ENCODE data around the gene DMP1.
A peak's percentile ranks its signal among the peaks of the same experiment; 100 is the strongest.
"Not testable (repeated sequence)": the region's sequence is repeated elsewhere in the genome, so short reads cannot be mapped to it uniquely, and the experiment has no call there.

DMP1 gene

DNA sequence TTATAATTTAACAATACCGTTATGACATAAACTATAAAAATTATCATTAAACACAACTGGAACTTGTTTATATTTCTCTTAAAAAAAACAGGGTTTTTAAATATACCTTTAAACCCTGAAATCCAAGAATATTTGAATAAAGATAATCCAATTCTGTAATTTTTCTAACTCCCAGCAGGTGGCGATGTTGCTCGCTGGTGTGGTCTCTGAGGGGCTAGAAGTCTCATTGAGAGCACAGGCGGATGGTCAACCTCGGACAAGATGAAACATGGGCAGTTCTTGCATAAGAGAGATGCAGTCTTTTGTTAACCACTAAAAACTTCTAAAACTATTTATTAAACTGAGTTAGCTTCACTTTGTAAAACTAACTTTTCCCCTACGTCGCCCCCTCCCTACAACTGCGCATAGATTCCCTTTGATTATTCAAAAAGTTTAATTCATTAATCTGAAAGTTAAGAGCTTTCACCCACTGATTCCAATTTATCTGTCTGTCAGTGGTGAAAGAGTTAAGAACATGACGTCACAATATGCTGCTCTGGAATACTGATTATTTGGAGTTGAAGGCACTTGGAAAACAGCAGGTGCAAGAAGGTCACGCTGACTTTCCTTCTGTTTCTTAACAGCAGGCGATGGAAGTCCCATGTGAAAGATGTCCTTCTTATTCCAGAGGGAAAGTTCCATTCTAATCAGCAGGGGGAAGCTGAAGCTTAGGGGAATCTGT is 29.5 kb downstream of the DMP1 start:
- peak; percentile 40 for DNase-seq
- in situ Hi-C loops (cut with MboI; ENCODE audit: low pct_unique_long_range_greater_than_20kb, low sequenced_read_pairs): loop anchor here (25.0 kb wide), 1 partner anchor 158 kb away; the partner anchor contains the start of gene MEPE

DNA sequence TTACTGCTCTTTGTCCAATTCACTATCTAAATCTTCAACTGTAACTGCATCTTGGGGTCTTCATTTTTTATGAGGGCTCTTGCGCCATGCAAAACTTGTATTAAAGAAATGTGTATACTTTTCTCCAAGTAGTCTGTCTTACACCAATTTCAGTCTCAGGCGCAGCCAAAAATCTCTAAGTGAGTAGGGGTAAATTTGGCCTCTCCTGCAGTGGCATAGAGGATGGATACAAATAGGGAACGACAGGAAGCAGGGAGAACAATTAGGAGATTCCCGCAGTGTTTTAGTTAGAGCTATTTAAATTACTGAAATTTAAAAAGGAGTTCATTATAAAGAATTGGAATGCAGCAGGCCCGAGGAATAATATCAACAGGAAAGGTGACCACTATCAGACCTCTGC is 30.2 kb downstream of the DMP1 start:
- in situ Hi-C loops (cut with MboI; ENCODE audit: low pct_unique_long_range_greater_than_20kb, low sequenced_read_pairs): loop anchor here (25.0 kb wide), 1 partner anchor 157 kb away; the partner anchor contains the start of gene MEPE
- DNase-seq: no peak

DNA sequence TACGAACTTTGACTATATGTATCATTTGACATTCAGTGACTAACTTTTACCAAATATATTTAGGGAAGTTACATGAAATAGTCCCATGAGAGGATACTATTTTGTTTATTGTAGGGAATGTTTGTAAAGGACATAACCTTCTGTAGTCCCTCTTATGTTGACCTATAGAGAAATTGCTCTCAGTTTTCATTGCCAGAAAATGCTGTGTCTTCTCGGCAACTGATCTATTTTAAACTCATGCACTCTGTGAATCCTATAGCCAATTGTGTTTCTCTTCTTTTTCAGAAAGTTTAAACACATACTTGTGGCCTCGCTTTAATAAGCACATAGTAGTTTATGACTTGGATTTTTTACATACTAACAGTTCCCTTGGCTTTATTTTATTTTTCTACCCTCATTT is 38.2 kb downstream of the DMP1 start:
- in situ Hi-C loops (cut with MboI; ENCODE audit: low pct_unique_long_range_greater_than_20kb, low sequenced_read_pairs): loop anchor here (25.0 kb wide), 1 partner anchor 149 kb away; the partner anchor contains the start of gene MEPE
- DNase-seq: no peak

DNA sequence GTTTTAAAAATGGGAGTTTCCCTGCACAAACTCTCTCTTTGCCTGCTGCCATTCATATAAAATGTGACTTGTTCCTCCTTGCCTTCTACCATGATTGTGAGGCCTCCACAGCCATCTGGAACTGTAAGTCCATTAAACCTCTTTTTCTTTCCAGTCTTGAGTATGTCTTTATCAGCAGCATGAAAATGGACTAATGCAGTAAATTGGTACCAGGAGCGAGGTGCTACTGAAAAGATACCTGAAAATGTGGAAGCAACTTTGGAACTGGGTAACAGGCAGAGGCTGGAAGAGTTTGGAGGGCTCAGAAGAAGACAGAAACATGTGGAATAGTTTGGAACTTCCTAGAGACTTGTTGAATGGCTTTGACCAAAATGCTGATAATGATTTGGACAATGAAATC is 40.9 kb downstream of the DMP1 start:
- in situ Hi-C loops (cut with MboI; ENCODE audit: low pct_unique_long_range_greater_than_20kb, low sequenced_read_pairs): loop anchor here (25.0 kb wide), 1 partner anchor 146 kb away; the partner anchor contains the start of gene MEPE
- not testable (repeated sequence) for DNase-seq

GRCh38 chr4:87692060-87692459 is 42.0 kb downstream of the DMP1 start:
- in situ Hi-C loops (cut with MboI; ENCODE audit: low pct_unique_long_range_greater_than_20kb, low sequenced_read_pairs): loop anchor here (25.0 kb wide), 1 partner anchor 145 kb away; the partner anchor contains the start of gene MEPE
- not testable (repeated sequence) for DNase-seq

DNA sequence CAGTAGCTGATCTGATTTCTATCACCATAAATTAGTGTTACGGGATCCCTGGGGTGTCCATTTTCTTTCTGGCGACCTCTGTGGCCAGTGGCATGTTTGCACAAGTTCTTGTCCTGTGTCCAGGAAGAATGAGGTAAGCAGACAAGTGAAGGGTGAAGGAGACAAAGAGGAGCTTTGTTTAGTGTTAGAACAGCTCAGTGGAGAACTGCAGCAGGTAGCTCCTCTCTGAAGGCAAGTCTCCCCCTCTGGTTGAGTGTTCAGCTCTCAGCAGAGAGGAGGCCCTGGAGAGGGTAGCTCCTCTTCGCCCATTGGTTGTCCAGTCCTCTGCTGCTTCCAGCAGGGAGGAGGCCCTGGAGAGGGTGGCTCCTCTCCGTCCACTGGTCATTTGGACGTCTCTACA is 47.2 kb downstream of the DMP1 start:
- no peak for DNase-seq
- in situ Hi-C loops (cut with MboI; ENCODE audit: low pct_unique_long_range_greater_than_20kb, low sequenced_read_pairs): loop anchor here (25.0 kb wide), 1 partner anchor 140 kb away; the partner anchor contains the start of gene MEPE

DNA sequence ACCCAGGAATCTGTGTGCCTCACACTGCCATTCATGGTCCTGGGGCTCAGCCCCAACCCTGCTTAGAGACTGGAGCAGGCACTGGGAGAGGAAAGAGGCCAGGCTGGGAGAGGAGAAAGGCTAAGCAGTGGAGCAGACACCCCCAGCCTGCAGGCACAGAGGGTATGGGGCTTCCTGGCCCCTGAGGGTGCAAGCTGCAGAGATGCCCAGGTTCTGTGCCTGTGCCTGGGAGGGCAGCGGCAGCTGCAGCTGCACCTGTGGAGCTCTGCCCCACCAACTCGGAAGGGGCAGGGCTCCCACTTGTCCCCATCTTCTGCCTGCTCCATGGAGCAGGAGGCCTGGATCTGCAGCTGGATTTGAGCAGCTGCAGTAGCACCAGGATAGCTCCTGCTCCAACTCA is 47.9 kb downstream of the DMP1 start:
- no peak for DNase-seq
- in situ Hi-C loops (cut with MboI; ENCODE audit: low pct_unique_long_range_greater_than_20kb, low sequenced_read_pairs): loop anchor here (25.0 kb wide), 1 partner anchor 139 kb away; the partner anchor contains the start of gene MEPE

- in situ Hi-C loops (cut with MboI; ENCODE audit: low pct_unique_long_range_greater_than_20kb, low sequenced_read_pairs): loop anchor here (25.0 kb wide), 1 partner anchor 139 kb away; the partner anchor contains the start of gene MEPE
- no peak for DNase-seq
Observed at GRCh38 chr4:87698394-87698793, 48.3 kb downstream of the DMP1 start.

- in situ Hi-C loops (cut with MboI; ENCODE audit: low pct_unique_long_range_greater_than_20kb, low sequenced_read_pairs): no loop called here
- DNase-seq: no peak
Observed at GRCh38 chr4:87704001-87704400, 53.9 kb downstream of the DMP1 start.

DNA sequence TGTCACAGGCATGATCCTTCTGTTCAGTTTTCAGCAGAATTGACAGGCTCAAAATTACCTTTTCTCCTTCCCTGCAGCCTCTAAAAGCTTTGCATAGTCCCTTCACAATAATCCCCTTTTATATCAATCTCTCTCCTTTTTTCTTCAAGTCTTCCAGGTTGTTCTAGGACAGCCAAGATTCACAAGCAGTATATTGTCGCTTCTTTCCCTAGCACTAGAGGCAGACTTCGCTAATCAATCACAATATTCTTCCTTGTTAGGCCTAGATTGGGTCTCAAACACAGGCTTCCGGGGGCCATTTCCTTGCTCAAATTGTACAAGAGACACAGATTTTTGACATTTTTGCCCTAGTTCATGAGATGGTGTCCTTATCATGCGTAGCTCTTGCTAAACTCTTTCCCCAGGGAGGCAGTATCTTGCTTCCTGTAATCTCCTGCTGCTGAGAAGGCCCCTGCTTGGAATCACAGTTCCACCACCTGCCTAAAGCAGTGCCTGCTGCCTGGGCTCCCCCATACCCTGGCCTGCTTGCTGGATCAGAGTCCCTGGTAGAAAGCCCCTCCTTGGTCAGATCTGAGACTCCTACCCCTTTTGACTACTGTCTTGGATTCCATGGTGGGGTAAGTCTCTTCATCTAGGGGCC is 57.3 kb downstream of the DMP1 start:
- DNase-seq: no peak
- in situ Hi-C loops (cut with MboI; ENCODE audit: low pct_unique_long_range_greater_than_20kb, low sequenced_read_pairs): no loop called here
